Activated naive CD8-positive, alpha-beta T cell treated with anti-CD3 and anti-CD28 coated beads, Interleukin-2, amount 50 U/mL, for 16 hours (primary cell): ENCODE measurements around the gene IL1R2.
"Not testable (repeated sequence)": the region's sequence is repeated elsewhere in the genome, so short reads cannot be mapped to it uniquely, and the experiment has no call there.

Experiments used
- DNase-seq: peaks from one replicate; pipeline ENCODE4 v3.0.0-alpha.2; 2020; ENCODE audit warnings: low read depth, low spot score

IL1R2 gene

GRCh38 chr2:102000012-102000411, 8.3 kb downstream of the IL1R2 start:
- no peak for DNase-seq

DNA sequence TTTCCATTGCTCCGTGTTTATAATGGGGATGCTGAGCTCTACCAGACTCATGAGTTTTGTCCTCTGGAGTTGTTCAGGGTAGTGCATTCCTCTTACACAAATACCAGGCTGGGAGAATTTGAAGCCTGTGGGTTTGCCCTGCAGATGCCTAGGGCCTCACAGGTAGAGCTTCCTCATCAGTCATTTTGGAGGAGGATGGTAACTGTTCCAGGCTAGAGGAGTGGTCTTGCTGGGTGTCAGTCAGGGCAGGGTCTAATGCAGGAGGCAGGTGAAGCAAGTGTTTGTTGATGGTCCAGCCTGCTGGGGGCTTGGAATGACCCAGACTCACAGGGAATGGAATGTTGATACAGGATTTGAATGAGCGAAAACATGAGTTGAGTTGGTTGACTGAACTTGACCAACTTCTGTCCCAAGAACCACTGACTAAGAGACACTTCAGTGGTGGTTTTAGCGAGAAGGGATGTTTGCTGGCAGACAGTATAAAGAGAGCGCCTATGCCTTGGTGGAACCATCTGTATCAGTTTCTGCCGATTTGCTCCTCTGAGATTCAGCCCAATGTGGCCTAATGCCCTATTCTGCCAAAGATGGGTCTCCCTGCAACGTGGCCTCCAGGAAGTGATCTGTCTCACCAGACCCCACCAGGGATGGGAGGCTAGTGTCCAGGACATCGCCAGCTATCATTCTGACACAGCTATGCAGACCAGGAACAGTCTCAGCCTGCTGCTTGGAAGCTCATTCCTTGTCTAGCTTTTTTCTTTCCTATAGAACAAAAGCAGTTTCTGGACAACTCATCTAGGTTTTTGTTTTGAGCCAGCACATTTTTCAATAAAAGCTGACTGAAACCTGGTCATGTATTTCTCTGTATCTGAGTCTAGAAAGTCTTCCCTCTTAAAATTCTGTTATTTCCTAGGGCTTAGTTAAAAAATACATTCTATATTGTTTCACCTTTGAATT, 9.3 kb downstream of the IL1R2 start:
- no peak for DNase-seq

DNA sequence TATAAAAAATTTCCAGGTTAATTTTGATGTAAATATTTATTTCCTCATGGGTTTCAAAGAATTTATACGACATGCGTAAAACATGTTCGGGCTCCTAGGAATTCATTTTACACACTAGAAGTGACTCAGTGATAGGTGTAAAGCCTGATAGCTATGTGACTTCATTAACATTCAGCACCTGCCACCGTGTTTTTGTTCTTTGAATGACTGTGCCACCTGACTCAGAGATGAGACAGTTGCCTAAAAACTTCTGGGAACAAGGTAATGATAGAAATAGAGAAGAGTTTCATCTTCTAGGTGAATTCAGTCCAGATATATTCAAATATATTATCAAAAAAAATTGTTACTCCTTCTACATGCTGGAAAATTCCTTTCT, 10.0 kb downstream of the IL1R2 start:
- no peak for DNase-seq

- no peak for DNase-seq
Observed at GRCh38 chr2:102002228-102002627, 10.5 kb downstream of the IL1R2 start.

DNA sequence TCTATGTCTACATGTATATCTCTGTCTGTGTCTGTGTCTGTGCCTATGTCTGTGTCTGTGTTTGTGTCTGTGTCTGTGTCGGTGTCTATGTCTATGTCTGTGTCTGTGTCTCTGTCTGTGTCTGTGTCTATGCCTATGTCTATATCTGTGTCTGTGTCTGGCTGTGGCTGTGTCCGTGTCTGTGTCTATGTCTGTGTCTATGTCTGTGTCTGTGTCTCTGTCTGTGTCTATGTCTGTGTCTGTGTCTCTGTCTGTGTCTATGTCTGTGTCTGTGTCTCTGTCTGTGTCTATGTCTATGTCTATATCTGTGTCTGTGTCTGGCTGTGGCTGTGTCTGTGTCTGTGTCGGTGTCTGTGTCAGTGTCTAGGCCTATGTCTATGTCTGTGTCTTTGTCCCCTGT, 11.1 kb downstream of the IL1R2 start:
- DNase-seq = not testable (repeated sequence)

- no peak for DNase-seq
Observed at GRCh38 chr2:102003696-102004095, 11.9 kb downstream of the IL1R2 start.

- DNase-seq = no peak
Observed at GRCh38 chr2:102004581-102004980, 12.8 kb downstream of the IL1R2 start.

DNA sequence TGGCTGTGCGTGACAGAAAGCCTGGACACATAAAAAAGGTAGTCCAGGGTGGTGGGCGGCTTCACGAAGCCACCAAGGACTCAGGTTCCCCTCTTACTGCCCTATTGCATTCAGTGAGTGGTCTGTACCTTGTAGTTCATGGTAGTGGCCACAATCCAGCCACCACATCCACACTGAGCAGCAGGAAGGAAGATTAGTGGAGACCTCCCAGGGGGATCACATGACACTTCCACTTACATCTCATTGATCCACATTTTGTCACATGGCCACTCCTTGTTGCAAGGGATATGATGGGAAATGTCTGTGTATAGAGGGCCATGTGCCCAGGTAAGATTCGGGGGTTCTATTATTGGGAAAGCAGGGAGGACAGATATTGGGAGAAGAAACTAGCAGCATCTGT, 13.7 kb downstream of the IL1R2 start:
- no peak for DNase-seq

DNA sequence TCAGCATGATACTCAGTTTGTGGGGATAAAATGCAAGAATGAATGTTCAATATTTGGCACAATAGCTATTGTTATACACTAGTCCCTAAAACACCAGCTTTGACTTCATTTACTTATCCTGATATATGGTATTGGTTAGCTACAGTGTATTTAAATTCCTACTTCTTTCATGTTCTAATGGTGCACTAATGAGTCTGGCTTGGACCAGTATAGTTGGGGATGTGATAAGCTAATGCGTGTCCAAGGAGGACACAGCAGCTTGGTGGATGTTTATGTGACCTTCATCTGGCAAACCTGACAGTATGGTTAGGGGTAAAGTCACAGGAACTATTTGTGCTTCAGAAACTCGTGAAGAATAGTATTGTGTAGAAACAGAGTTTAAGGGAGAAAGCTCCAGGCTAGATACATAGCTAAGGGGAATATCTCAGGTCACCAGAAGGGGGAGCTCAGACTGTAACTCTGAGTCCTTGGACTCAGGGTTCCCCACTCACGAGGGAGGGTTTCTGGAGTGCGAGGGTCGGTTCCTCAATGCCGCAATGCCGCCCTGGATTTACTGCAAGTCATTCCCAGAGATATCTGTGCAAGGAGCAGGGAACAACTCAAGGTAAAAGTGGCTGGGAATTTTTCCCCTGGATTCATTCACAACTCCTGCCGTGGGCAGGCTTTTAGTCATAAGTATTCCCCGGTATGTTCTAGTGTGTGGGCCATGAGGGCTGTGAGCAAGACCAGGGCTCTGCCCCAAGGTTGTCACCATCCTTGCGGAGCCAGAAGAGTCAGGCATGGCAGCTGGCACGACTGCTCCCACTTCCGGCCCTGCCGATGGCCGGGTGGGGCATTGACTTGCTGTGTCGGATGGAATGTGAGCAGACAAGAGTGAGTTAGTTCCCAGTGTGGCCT, 14.5 kb downstream of the IL1R2 start:
- no peak for DNase-seq

DNA sequence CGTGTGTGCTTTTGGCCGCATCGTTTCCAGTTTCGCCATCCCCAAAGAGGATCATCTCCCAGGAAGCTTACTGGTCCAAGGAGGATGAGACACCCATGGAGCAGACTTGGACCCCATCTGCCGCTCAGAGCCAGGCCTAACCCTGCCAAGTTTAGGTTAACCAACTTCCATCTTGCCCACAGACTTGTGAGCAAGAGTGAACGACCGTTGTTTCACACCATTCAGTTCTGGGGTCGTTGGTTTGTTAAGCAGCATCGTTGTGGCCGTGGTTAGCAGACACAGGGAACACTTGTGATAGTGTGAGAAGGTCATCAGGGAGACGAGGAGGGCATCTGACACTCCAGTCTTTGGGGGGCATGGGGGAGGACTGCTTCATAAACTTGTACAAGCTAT, 15.1 kb downstream of the IL1R2 start:
- DNase-seq = no peak

GRCh38 chr2:102008490-102008889, 16.7 kb downstream of the IL1R2 start:
- no peak for DNase-seq

DNA sequence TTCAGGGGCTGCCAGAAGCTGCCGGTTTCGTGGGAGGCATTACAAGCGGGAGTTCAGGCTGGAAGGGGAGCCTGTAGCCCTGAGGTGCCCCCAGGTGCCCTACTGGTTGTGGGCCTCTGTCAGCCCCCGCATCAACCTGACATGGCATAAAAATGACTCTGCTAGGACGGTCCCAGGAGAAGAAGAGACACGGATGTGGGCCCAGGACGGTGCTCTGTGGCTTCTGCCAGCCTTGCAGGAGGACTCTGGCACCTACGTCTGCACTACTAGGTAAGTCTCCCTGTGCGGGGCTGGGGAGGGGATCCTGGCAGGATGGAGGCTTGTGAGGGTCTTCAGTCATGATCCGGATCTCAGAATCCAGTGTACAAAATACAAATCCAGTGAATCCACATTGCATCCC, 17.8 kb downstream of the IL1R2 start:
- no peak for DNase-seq

- no peak for DNase-seq
Observed at GRCh38 chr2:102010902-102011301, 19.1 kb downstream of the IL1R2 start.

GRCh38 chr2:102012061-102012614, 20.4 kb downstream of the IL1R2 start:
- no peak for DNase-seq

GRCh38 chr2:102013206-102014040, 21.7 kb downstream of the IL1R2 start:
- no peak for DNase-seq

GRCh38 chr2:102014041-102014345, 22.2 kb downstream of the IL1R2 start:
- no peak for DNase-seq

DNA sequence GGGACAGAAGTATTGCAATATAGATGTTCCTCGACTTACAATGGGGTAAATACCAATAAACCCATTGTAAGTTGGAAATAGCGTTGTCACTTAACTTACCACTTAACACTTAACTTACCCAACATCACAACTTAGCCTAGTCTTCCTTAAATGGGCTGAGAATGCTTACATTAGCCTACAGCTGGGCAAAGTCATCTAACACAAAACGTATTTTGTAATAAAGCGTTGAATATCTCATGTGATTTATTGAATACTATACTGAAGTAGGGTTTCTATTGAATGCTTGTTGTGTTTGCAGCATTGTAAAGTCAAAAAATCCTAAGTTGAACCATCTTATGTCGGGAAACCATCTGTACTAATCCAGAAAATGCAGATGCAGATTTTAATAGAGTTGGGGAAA, 23.6 kb downstream of the IL1R2 start:
- DNase-seq = no peak

DNA sequence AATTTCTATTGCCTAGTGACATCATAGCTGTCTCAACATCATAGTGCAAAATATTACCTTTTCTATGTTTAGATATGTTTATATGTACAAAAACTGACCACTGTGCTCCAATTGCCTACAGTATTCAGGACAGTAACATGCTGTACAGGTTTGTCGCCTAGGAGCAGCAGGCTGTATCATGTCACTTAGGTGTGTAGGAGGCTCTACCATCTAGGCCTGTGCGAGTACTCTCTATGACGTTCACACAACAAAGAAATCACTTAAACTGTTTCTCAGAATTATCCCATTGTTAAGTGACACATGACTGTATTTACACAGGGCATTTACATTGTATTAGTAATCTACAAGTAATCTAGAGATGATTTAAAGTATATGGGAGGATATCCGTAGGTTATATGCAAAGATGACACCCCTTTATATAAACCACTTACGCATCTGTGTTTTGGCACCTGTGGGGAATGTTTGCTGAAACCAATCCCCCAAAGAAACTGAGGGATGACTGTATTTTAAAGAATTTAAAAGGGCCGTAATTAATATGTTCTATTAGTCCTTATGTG, 24.7 kb downstream of the IL1R2 start:
- no peak for DNase-seq

GRCh38 chr2:102018823-102019445, 27.2 kb downstream of the IL1R2 start:
- DNase-seq = no peak

- peak; percentile 72 for DNase-seq
Observed at GRCh38 chr2:102020596-102021170, 28.9 kb downstream of the IL1R2 start.
